GM12878 (cell line): ENCODE measurements around the gene LGALS1. TPM values are rescaled to one million over a fixed set of nuclear protein-coding genes. Genes with fewer than 3 reads are reported as not detected.

Experiments
- BMI1 ChIP-seq: fragments of 450-650 bp; IDR thresholded peaks from 2 replicates; pipeline ENCODE4 v1.6.1; 2016; ENCODE audit warnings: mild to moderate bottlenecking, moderate library complexity, borderline replicate concordance
- CEBPB ChIP-seq, 2 experiments: fragments of 150-350 bp in 1 of 2; IDR thresholded peaks; 2 replicates each; pipeline ENCODE4 v1.6.1; 2012 to 2014; ENCODE audit warnings: low read depth in 2 of 2, low read length in 2 of 2, borderline replicate concordance in 1 of 2, inconsistent platforms in 1 of 2
- CREB1 ChIP-seq: IDR thresholded peaks from 2 replicates; pipeline ENCODE4 v1.6.1; 2012; ENCODE audit warnings: low read depth, mild to moderate bottlenecking, inconsistent platforms
- EZH2 ChIP-seq: IDR thresholded peaks from 2 replicates; pipeline ENCODE4 v1.6.1; 2012; ENCODE audit warnings: low read depth, mild to moderate bottlenecking, control low read depth, inconsistent platforms, low read length, borderline replicate concordance; ENCODE audit not compliant: control insufficient read depth
- HCFC1 ChIP-seq: fragments of 150-350 bp; IDR thresholded peaks from 2 replicates; pipeline ENCODE4 v1.6.1; 2014; ENCODE audit warnings: low read length
- KLF5 ChIP-seq: fragments of 450-650 bp; IDR thresholded peaks from 2 replicates; pipeline ENCODE4 v1.6.1; 2014; ENCODE audit warnings: mild to moderate bottlenecking; ENCODE audit not compliant: partially characterized antibody
- MEF2B ChIP-seq: fragments of 450-650 bp; IDR thresholded peaks from 2 replicates; pipeline ENCODE4 v1.6.1; 2018; ENCODE audit warnings: mild to moderate bottlenecking, moderate library complexity; ENCODE audit not compliant: partially characterized antibody, poor library complexity, severe bottlenecking
- NFXL1 ChIP-seq: fragments of 450-650 bp; IDR thresholded peaks from 2 replicates; pipeline ENCODE4 v1.6.1; 2017; ENCODE audit warnings: antibody characterized with exemption, mild to moderate bottlenecking, borderline replicate concordance
- RBBP5 ChIP-seq: fragments of 200-600 bp; sonication (generic); conservative IDR thresholded peaks from 2 replicates; pipeline ENCODE4 v1.6.1; 2016
- RELA ChIP-seq: fragments of 450-650 bp; IDR thresholded peaks from 2 replicates; pipeline ENCODE4 v1.8.0; 2014; ENCODE audit warnings: borderline replicate concordance; ENCODE audit not compliant: partially characterized antibody
- SIN3A ChIP-seq: IDR thresholded peaks from 2 replicates; pipeline ENCODE4 v1.6.1; 2012; ENCODE audit warnings: low read depth, low read length, improper control_type of control experiment
- TCF3 ChIP-seq: IDR thresholded peaks from 2 replicates; pipeline ENCODE4 v1.6.1; 2012; ENCODE audit warnings: low read depth, mild to moderate bottlenecking, low read length, borderline replicate concordance; ENCODE audit not compliant: insufficient read depth
- YBX1 ChIP-seq: fragments of 450-650 bp; IDR thresholded peaks from 2 replicates; pipeline ENCODE4 v1.6.1; 2016; ENCODE audit warnings: antibody characterized with exemption
- ZBED1 ChIP-seq: IDR thresholded peaks from 2 replicates; pipeline ENCODE4 v1.6.1; 2016; ENCODE audit warnings: borderline replicate concordance
- polyA plus RNA-seq, 11 experiments: library from polyadenylated mRNA; depleted of rRNA in 4 of 11; unstranded in 6 of 11; stranded (reverse) in 5 of 11; fragments of >200 nt; fragmentation: Nextera tagmentation in 4 of 11; fragmentation: Illumina TruSeq in 1 of 11; extraction: Ambion mirVana in 4 of 11; extraction: Trizol in 1 of 11; gene quantifications; 1 replicate in 1 of 11; 2 replicates in 10 of 11; pipeline versions ENCODE4 v1.2.1 to v1.2.3, GENCODE V29; 2011 to 2016; ENCODE audit warnings: inconsistent platforms in 2 of 11, missing spikeins in 2 of 11, low read depth in 1 of 11
- total RNA-seq, 4 experiments: library from RNA; depleted of rRNA in 3 of 4; stranded (reverse); fragments of >200 nt in 3 of 4; fragmentation: Illumina TruSeq in 1 of 4; extraction: Trizol in 1 of 4; gene quantifications; 2 replicates each; pipeline versions ENCODE4 v1.2.1 to v1.2.3, GENCODE V29; 2013 to 2021
- TF ChIP-seq, protein P1 (sequence below): IDR thresholded peaks from 2 replicates; pipeline ENCODE4 v1.6.1; 2011; ENCODE audit warnings: borderline replicate concordance, low read depth, mild to moderate bottlenecking, moderate library complexity, mixed read lengths, low read length; ENCODE audit not compliant: insufficient read depth; ENCODE audit errors: extremely low read length
- TF ChIP-seq, protein P2 (sequence below): IDR thresholded peaks from 2 replicates; pipeline ENCODE4 v1.6.1; 2011; ENCODE audit warnings: mild to moderate bottlenecking, low read depth, low read length, moderate library complexity; ENCODE audit not compliant: insufficient replicate concordance
- TF ChIP-seq, protein P3 (sequence below): fragments of 450-650 bp; IDR thresholded peaks from 2 replicates; pipeline ENCODE4 v1.6.1; 2017; ENCODE audit warnings: low read depth, mild to moderate bottlenecking, moderate library complexity
- TF ChIP-seq, protein P4 (sequence below): IDR thresholded peaks from 2 replicates; pipeline ENCODE4 v1.6.1; 2012; ENCODE audit warnings: improper control_type of control experiment, low read depth, low read length; ENCODE audit not compliant: insufficient replicate concordance
- TF ChIP-seq, protein P5 (sequence below): fragments of 450-650 bp; IDR thresholded peaks from 2 replicates; pipeline ENCODE4 v1.6.1; 2017; ENCODE audit warnings: borderline replicate concordance

LGALS1 gene
- total and polyA plus RNA-seq, 10 of the 15 experiments (the other 5 are each of a cell fraction or from before 2014, with no cell fraction given), result 312 to 1,889 (median 706) TPM

DNA sequence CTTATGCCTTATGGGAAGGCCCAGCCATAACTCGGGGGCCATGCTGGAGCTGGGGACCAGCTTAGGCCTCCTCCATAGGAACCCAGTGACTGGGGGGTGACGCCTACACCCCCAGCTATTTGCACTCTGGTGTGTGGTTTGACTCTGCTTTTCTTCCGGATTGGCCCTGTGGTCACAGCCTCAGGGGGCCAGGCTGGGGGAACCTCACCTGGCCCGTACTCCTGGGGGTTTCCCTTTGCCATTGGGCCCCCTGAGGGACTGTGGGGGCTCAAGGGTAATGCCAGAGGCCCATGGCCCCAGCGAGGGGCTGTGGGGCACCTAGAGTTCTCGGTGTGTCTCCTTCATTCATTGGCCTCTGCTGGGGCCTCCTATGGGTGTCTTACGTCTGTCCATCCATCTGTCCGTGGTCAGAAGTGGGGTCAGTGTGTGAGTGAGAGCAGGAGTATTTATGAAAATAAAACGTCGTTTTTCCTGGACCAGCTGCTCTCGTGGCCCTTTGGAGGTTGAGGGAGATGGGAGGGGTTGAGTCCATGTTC, 42.3 kb upstream of the LGALS1 start (continued):
- no peak for TF ChIP-seq NFXL1
- TF ChIP-seq, protein P1, sequence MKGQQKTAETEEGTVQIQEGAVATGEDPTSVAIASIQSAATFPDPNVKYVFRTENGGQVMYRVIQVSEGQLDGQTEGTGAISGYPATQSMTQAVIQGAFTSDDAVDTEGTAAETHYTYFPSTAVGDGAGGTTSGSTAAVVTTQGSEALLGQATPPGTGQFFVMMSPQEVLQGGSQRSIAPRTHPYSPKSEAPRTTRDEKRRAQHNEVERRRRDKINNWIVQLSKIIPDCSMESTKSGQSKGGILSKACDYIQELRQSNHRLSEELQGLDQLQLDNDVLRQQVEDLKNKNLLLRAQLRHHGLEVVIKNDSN, result no peak
- TF ChIP-seq CREB1, result no peak
- TF ChIP-seq, protein P2, sequence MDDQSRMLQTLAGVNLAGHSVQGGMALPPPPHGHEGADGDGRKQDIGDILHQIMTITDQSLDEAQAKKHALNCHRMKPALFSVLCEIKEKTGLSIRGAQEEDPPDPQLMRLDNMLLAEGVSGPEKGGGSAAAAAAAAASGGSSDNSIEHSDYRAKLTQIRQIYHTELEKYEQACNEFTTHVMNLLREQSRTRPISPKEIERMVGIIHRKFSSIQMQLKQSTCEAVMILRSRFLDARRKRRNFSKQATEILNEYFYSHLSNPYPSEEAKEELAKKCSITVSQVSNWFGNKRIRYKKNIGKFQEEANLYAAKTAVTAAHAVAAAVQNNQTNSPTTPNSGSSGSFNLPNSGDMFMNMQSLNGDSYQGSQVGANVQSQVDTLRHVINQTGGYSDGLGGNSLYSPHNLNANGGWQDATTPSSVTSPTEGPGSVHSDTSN, result no peak
- TF ChIP-seq BMI1, result no peak
- TF ChIP-seq RBBP5, result no peak
- peak; percentile 50 for TF ChIP-seq RELA
- TF ChIP-seq, protein P3, sequence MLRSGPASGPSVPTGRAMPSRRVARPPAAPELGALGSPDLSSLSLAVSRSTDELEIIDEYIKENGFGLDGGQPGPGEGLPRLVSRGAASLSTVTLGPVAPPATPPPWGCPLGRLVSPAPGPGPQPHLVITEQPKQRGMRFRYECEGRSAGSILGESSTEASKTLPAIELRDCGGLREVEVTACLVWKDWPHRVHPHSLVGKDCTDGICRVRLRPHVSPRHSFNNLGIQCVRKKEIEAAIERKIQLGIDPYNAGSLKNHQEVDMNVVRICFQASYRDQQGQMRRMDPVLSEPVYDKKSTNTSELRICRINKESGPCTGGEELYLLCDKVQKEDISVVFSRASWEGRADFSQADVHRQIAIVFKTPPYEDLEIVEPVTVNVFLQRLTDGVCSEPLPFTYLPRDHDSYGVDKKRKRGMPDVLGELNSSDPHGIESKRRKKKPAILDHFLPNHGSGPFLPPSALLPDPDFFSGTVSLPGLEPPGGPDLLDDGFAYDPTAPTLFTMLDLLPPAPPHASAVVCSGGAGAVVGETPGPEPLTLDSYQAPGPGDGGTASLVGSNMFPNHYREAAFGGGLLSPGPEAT, result peak; percentile 74; the same call in 1 of the 2 replicates
- TF ChIP-seq ZBED1, result peak; percentile 64; the same call in 1 of the 2 replicates
- no peak for TF ChIP-seq YBX1
- peak; percentile 92 for TF ChIP-seq TCF3
- TF ChIP-seq, protein P4, sequence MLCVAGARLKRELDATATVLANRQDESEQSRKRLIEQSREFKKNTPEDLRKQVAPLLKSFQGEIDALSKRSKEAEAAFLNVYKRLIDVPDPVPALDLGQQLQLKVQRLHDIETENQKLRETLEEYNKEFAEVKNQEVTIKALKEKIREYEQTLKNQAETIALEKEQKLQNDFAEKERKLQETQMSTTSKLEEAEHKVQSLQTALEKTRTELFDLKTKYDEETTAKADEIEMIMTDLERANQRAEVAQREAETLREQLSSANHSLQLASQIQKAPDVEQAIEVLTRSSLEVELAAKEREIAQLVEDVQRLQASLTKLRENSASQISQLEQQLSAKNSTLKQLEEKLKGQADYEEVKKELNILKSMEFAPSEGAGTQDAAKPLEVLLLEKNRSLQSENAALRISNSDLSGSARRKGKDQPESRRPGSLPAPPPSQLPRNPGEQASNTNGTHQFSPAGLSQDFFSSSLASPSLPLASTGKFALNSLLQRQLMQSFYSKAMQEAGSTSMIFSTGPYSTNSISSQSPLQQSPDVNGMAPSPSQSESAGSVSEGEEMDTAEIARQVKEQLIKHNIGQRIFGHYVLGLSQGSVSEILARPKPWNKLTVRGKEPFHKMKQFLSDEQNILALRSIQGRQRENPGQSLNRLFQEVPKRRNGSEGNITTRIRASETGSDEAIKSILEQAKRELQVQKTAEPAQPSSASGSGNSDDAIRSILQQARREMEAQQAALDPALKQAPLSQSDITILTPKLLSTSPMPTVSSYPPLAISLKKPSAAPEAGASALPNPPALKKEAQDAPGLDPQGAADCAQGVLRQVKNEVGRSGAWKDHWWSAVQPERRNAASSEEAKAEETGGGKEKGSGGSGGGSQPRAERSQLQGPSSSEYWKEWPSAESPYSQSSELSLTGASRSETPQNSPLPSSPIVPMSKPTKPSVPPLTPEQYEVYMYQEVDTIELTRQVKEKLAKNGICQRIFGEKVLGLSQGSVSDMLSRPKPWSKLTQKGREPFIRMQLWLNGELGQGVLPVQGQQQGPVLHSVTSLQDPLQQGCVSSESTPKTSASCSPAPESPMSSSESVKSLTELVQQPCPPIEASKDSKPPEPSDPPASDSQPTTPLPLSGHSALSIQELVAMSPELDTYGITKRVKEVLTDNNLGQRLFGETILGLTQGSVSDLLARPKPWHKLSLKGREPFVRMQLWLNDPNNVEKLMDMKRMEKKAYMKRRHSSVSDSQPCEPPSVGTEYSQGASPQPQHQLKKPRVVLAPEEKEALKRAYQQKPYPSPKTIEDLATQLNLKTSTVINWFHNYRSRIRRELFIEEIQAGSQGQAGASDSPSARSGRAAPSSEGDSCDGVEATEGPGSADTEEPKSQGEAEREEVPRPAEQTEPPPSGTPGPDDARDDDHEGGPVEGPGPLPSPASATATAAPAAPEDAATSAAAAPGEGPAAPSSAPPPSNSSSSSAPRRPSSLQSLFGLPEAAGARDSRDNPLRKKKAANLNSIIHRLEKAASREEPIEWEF, result no peak
- no peak for TF ChIP-seq HCFC1
- no peak for TF ChIP-seq EZH2
- peak; percentile 92 for TF ChIP-seq MEF2B
- TF ChIP-seq KLF5, result peak; percentile 43
- TF ChIP-seq SIN3A, result no peak
- TF ChIP-seq, protein P5, sequence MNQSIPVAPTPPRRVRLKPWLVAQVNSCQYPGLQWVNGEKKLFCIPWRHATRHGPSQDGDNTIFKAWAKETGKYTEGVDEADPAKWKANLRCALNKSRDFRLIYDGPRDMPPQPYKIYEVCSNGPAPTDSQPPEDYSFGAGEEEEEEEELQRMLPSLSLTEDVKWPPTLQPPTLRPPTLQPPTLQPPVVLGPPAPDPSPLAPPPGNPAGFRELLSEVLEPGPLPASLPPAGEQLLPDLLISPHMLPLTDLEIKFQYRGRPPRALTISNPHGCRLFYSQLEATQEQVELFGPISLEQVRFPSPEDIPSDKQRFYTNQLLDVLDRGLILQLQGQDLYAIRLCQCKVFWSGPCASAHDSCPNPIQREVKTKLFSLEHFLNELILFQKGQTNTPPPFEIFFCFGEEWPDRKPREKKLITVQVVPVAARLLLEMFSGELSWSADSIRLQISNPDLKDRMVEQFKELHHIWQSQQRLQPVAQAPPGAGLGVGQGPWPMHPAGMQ, result no peak
- TF ChIP-seq CEBPB (IDR thresholded peaks at IDR 0.05; ENCODE audit: borderline replicate concordance in 1 of 2, low read depth in 2 of 2, low read length in 2 of 2), result no peak
